Heart left ventricle (tissue), 13 donors: Measurements from ENCODE around the gene PACRG.

Source experiments
- CTCF ChIP-seq, 12 donors: fragments of 200-600 bp; sonication (generic) in 4 of 12; IDR thresholded peaks; one replicate each; pipeline versions ENCODE4 v1.5.0 to v1.8.0; 2018 to 2022; ENCODE audit warnings: antibody characterized with exemption in 12 of 12, mild to moderate bottlenecking in 5 of 12
- POLR2A ChIP-seq, 2 donors: fragments of 450-650 bp; IDR thresholded peaks; one replicate each; pipeline ENCODE4 v1.6.1; 2017; ENCODE audit warnings: antibody characterized with exemption in 2 of 2, mild to moderate bottlenecking in 2 of 2, moderate library complexity in 2 of 2
- donor health status: ischemic (EF 13 %, LVEDD 7.1; RV severe dilation, severe dysfunction).
- donor health status: DM: no; HTN: yes; CAD: no.
- donor health status: DM: no; HTN: no; CAD: no.
- donor health status: ischemic (EF 25% LVEDD 6.9; RV normal size, moderate dysfunction).
- donor health status: ischemic (EF 25% LVEDD 5.7; RV mildly dilated, moderate dysfunction).
- donor health status: ischemic (EF 35%, LVEDD 5.7; RV mildly dilated, moderate dysfunction).
- donor health status: nonischemic (EF 11% LVEDD 7.7; RV severe dilation, severe dysfunction).
- donor health status: DM: yes; HTN: yes; CAD: no.
- donor health status: PGD.
- donor health status: ischemic (EF 29% LVEDD 5.4; RV normal size, mild dysfunction).
- donor health status: nonischemic (EF 23%, LVEDD 6.1; RV moderate dilation, normal function).

GRCh38 chr6:162778603-162779002, 50.8 kb downstream of the PACRG start:
- TF ChIP-seq CTCF (IDR thresholded peaks at IDR 0.05) (no peak), POLR2A (IDR thresholded peaks at IDR 0.05) (no peak)
